Thymus (tissue), 11 donors: ENCODE results near the gene GDF10. TPM values are rescaled to one million over a fixed set of nuclear protein-coding genes. Genes with fewer than 3 reads are reported as not detected.

Experiments
- DNase-seq, 9 donors: peaks; one replicate each; pipeline ENCODE4 v3.0.0-alpha.2; 2013; ENCODE audit warnings: low spot score in 9 of 9, low read depth in 6 of 9, missing footprints in 1 of 9
- H3K27ac ChIP-seq, 2 donors: one replicate each; pipeline ENCODE4 v1.5.1; 2013; ENCODE audit warnings: control low read depth in 1 of 2, low read depth in 1 of 2, low read length in 1 of 2, mild to moderate bottlenecking in 1 of 2, moderate library complexity in 1 of 2
- H3K27me3 ChIP-seq, 2 donors: one replicate each; pipeline ENCODE4 v1.5.1; 2013; ENCODE audit warnings: low read length in 1 of 2; ENCODE audit not compliant: control insufficient read depth in 2 of 2, insufficient read depth in 1 of 2
- H3K36me3 ChIP-seq, 2 donors: one replicate each; pipeline ENCODE4 v1.5.1; 2013; ENCODE audit warnings: low read length in 1 of 2, mild to moderate bottlenecking in 1 of 2, moderate library complexity in 1 of 2; ENCODE audit not compliant: control insufficient read depth in 2 of 2, insufficient read depth in 2 of 2
- H3K4me1 ChIP-seq, 2 donors: one replicate each; pipeline ENCODE4 v1.5.1; 2013; ENCODE audit warnings: low read length in 2 of 2; ENCODE audit not compliant: control insufficient read depth in 2 of 2, insufficient read depth in 2 of 2
- H3K4me3 ChIP-seq, 2 donors: one replicate each; pipeline ENCODE4 v1.5.1; 2013; ENCODE audit warnings: low read length in 2 of 2, control low read depth in 1 of 2, mild to moderate bottlenecking in 1 of 2
- H3K9me3 ChIP-seq, 2 donors: one replicate each; pipeline ENCODE4 v1.5.1; 2013; ENCODE audit warnings: low read length in 1 of 2, mild to moderate bottlenecking in 1 of 2; ENCODE audit not compliant: control insufficient read depth in 2 of 2, insufficient read depth in 1 of 2
- WGBS: extraction: QIAGEN DNeasy Blood & Tissue Kit; methylation state at CpG from one replicate; pipeline ENCODE4 v1.1.7; 2013; 5-methylcytosine and 5-hydroxymethylcytosine counted together
- polyA plus RNA-seq: library from polyadenylated mRNA; stranded (reverse); fragments of 200-250 nt; gene quantifications from one replicate; pipeline ENCODE4 v1.2.3, GENCODE V29; 2013
- total RNA-seq: library from RNA; stranded (reverse); fragments of 120-200 nt; gene quantifications from one replicate; pipeline ENCODE4 v1.2.4, GENCODE V29; 2013
- donor health status: healthy.

GDF10 gene
- total and polyA plus RNA-seq, 2 donors: 0.39 to 0.47 TPM

DNA sequence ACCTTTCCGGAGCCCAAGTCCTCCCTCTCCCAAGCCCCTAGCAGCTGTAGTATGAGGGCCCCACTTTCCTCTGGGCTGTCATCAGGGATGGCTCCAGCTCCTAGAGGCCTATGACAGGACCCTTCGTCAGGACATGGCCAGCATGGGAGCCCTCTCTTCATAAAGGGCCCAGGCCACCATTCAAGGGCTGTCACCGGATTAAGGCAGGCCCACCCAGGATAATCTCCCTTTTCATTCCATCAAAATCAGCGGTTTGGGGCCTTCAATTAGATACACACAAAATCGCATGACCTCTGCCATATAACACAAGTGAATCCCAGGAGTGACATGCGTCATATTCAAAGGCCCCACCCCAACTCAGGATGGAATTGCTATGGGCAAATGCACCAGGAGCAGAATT is 12.2 kb upstream of the GDF10 start:
- peaks cover 20 to 29% of the 10 kb centered on the region in 2 donors for H3K4me1 ChIP-seq
- H3K27ac ChIP-seq: no peak overlapping the region
- no peaks in the 10 kb centered on the region for H3K27me3 ChIP-seq
- 97% methylated on average over 6 of the region's 6 CpGs for WGBS
- H3K36me3 ChIP-seq: no peaks in the 10 kb centered on the region
- DNase-seq: no peak
- no peak overlapping the region for H3K4me3 ChIP-seq
- no peaks in the 10 kb centered on the region for H3K9me3 ChIP-seq

DNA sequence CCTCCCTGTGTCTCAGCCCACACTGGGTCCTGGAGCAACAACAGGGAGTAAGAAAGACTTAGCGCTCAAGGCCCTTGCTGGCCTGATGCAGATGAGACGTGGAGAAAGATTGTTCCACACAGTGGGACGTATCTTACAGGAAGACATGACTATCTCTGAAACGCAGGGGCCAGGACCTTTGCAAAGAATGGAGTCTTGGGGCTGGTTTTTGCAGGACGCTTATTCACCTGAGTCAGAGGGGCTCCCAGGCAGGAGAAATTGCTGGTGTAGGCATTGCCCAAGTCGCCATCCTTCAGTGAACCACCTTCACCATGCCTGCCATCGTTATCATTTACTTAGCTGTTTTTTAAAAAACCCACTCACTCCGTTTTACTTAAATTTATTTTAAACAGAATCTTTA is 11.8 kb upstream of the GDF10 start:
- DNase-seq: no peak
- no peaks in the 10 kb centered on the region for H3K27me3 ChIP-seq
- no peaks in the 10 kb centered on the region for H3K9me3 ChIP-seq
- H3K36me3 ChIP-seq: no peaks in the 10 kb centered on the region
- H3K4me1 ChIP-seq: peaks cover 20 to 29% of the 10 kb centered on the region in 2 donors
- H3K4me3 ChIP-seq: no peak overlapping the region
- H3K27ac ChIP-seq: no peak overlapping the region
- 96% methylated on average over 8 of the region's 8 CpGs for WGBS

DNA sequence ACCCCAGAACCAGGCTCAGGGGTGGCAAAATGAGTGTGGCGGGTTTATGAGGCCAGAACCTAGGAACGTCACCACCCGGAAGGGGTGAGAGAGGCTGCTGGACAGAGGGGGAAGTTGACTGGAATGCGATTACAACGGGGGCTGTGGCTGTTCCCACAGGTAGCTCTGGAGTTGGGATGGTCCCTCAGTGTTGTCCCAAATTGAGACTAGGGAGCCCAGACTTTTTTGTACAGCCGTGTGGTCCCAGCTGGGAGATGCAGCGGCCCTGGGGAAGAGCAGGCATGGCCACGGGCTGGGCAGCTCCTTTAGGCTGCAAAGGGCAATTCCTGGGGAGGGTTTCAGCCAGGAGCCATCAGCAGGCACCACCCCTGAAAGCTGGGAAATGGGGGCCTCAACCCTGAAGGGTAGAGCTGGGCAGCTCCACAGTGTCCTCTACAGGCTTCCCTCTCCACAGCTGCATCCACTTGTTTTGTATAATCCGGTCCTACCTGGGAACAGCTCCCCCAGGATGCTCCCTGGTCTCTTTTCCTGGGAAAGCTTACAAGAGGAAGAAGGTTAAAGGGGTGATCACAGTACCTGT is 11.0 kb upstream of the GDF10 start:
- Histone ChIP-seq H3K36me3 (no peaks in the 10 kb centered on the region), H3K9me3 (no peaks in the 10 kb centered on the region), H3K27me3 (no peaks in the 10 kb centered on the region), H3K27ac (no peak overlapping the region), H3K4me1 (peaks cover 20 to 29% of the 10 kb centered on the region in 2 donors), H3K4me3 (no peak overlapping the region)
- 86% methylated on average over 9 of the region's 9 CpGs for WGBS
- DNase-seq: no peak

DNA sequence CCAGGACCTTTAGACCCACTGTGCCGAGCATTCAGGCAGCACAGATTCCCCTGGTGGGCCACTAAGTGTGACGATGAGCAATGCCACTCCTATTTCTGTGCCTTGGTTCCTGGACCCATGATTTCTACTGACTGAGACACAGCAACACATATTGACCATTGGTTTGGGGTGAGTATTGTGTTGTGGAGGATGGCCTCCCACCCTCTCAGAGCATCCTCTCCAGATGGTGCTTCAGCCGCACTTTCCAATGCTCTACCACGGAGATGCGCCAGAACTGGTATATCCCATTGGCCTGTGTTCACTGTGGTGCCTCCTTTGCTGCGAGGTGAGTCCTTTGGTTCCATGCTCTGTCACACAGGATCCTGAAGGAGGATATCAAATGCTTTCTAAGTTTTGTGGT is 10.1 kb upstream of the GDF10 start:
- H3K27ac ChIP-seq: no peak overlapping the region
- H3K4me1 ChIP-seq: peaks cover 20 to 29% of the 10 kb centered on the region in 2 donors
- no peak for DNase-seq
- H3K9me3 ChIP-seq: no peaks in the 10 kb centered on the region
- H3K36me3 ChIP-seq: no peaks in the 10 kb centered on the region
- peaks cover 0 to under 1% of the 10 kb centered on the region in 2 donors for H3K27me3 ChIP-seq
- WGBS: 98% methylated on average over 6 of the region's 6 CpGs
- H3K4me3 ChIP-seq: no peak overlapping the region

DNA sequence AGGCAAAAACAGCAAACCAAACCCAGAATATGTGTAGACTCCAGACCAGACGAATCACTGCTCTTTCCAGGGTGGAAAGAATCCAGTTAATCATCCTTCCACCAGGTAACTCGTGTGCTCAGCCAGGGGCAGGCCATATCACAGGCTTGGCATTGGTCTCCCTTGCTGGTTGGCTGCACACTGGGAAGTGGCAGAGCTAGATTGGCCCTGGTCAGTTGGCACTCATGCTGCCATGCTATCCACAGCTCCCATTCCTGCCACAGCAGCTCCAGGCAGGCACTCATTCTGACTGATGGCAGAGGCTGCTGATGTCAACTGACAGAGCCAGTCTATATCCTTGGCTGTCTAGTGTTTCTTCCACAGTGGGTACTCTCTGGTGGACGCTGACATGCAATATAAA is 9.7 kb upstream of the GDF10 start:
- no peak overlapping the region for H3K4me3 ChIP-seq
- no peak for DNase-seq
- H3K4me1 ChIP-seq: peaks cover 20 to 26% of the 10 kb centered on the region in 2 donors
- no peaks in the 10 kb centered on the region for H3K9me3 ChIP-seq
- H3K36me3 ChIP-seq: no peaks in the 10 kb centered on the region
- peaks cover 0 to 5% of the 10 kb centered on the region in 2 donors for H3K27me3 ChIP-seq
- 97% methylated on average over 3 of the region's 3 CpGs for WGBS
- H3K27ac ChIP-seq: no peak overlapping the region

DNA sequence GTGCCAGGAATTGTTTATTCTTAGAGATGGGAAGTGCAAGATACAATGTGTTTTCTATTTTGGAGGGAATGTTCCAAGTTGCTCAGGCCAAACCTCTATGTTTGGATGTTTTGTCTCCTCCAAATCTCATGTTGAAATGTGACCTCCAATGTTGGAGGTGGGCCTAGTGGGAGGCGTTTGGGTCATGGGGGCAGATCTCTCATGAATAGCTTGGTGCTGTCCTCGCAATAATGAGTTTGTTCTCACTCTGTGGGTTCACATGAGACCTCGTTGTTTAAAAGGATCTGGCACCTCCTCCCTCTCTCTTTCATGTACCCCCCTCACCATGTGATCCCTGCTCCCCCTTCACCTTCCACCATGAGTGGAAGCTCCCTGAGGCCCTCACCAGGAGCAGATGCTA is 8.3 kb upstream of the GDF10 start:
- no peak overlapping the region for H3K27ac ChIP-seq
- H3K4me1 ChIP-seq: peaks cover 8 to 12% of the 10 kb centered on the region in 2 donors
- 95% methylated on average over 3 of the region's 3 CpGs for WGBS
- H3K4me3 ChIP-seq: no peak overlapping the region
- H3K27me3 ChIP-seq: peaks cover 0 to 18% of the 10 kb centered on the region in 2 donors
- no peaks in the 10 kb centered on the region for H3K9me3 ChIP-seq
- no peaks in the 10 kb centered on the region for H3K36me3 ChIP-seq
- no peak for DNase-seq

DNA sequence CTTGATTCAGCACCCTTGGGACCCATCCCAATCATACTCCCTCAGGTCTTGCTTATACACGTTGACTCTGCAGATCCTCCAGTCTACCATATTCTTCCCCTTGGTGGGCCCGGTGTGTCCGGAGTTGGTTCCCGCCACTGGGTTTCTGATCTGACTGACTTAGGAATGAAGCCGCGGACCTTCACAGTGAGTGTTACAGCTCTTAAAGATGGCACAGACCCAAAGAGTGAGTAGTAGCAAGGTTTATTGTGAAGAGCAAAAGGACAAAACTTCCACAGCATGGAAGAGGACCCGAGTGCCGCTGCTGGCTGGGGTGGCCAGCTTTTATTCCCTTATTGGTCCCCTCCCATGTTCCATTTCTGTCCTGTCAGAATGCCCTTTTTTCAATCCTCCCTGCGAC is 5.9 kb upstream of the GDF10 start:
- WGBS: 98% methylated on average over 9 of the region's 9 CpGs
- no peak for DNase-seq
- no peak overlapping the region for H3K27ac ChIP-seq

DNA sequence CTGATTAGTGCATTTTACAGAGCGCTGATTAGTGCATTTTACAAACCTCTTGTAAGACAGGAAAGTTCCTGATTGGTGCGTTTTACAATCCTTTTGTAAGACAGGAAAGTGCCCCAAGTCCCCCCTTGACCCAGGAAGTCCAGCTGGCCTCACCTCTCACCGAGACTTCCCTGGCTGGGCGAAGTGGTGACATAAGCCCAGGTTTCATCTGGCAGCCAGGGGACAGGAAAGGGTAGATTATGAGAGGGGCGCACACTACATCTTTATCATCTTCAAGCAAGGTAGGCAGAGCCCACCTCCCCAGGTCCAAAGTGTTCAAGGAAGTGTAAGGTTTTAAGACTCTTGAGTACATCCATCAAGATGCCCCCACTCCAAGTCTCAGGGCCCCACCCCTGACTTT is 5.5 kb upstream of the GDF10 start:
- Histone ChIP-seq H3K4me3 (no peak overlapping the region), H3K27ac (no peak overlapping the region), H3K27me3 (peaks cover 2 to 41% of the 10 kb centered on the region in 2 donors), H3K4me1 (no peaks in the 10 kb centered on the region), H3K36me3 (no peaks in the 10 kb centered on the region), H3K9me3 (no peaks in the 10 kb centered on the region)
- WGBS: 97% methylated on average over 5 of the region's 5 CpGs
- DNase-seq: no peak

More for the DNA sequence above, 5.9 kb upstream of the GDF10 start:
- no peaks in the 10 kb centered on the region for H3K4me1 ChIP-seq
- peaks cover 0 to 37% of the 10 kb centered on the region in 2 donors for H3K27me3 ChIP-seq
- no peak overlapping the region for H3K4me3 ChIP-seq
- H3K36me3 ChIP-seq: no peaks in the 10 kb centered on the region
- H3K9me3 ChIP-seq: no peaks in the 10 kb centered on the region

DNA sequence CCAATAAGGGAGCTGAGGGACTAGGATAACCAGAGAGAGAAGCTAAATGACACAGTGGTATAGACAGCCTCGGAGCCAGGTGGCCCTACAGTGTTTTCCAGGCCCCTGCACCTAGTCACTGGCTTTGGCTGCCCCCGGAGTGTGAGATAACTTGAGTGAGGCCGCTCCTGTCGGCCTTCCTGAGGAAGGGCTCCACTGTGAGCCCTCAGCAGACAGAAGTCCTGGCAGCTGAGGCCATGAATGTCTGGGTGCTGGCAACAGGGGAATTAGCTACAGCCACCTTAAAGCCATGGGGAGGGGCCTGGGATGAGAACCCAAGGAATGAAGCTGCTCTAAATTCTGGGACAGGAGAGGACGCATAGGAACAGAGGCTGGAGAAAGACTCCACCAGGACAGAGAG is 4.6 kb upstream of the GDF10 start:
- DNase-seq: no peak
- peaks cover 5 to 49% of the 10 kb centered on the region in 2 donors for H3K27me3 ChIP-seq
- peaks cover 3 to 5% of the 10 kb centered on the region in 2 donors for H3K4me1 ChIP-seq

More for the DNA sequence above, 4.6 kb upstream of the GDF10 start:
- Histone ChIP-seq H3K4me3 (no peak overlapping the region), H3K27ac (no peak overlapping the region), H3K9me3 (no peaks in the 10 kb centered on the region), H3K36me3 (no peaks in the 10 kb centered on the region)
- 98% methylated on average over 5 of the region's 5 CpGs for WGBS
